HG03097 (cell line): ENCODE measurements around the gene INSYN2A.

Source experiments
- ATAC-seq: cut with Tn5 transposase; IDR thresholded peaks from one replicate; pipeline ENCODE4 v1.9.1; 2021; ENCODE audit not compliant: unreplicated experiment, low FRiP score

INSYN2A gene

GRCh38 chr10:127154831-127155620 is 41.4 kb downstream of the INSYN2A start:
- no peak for ATAC-seq

GRCh38 chr10:127153181-127153580 is 43.2 kb downstream of the INSYN2A start:
- no peak for ATAC-seq

- ATAC-seq = no peak
These were observed 44.3 kb downstream of the INSYN2A start for GRCh38 chr10:127151981-127152699.

- ATAC-seq = no peak
These were observed 44.9 kb downstream of the INSYN2A start for GRCh38 chr10:127151541-127151940.

- ATAC-seq = no peak
These were observed 46.3 kb downstream of the INSYN2A start for GRCh38 chr10:127150136-127150535.

- ATAC-seq = no peak
These were observed 46.8 kb downstream of the INSYN2A start for GRCh38 chr10:127149501-127150081.

GRCh38 chr10:127148933-127149220 is 47.5 kb downstream of the INSYN2A start:
- ATAC-seq = no peak

GRCh38 chr10:127148066-127148932 is 48.1 kb downstream of the INSYN2A start:
- no peak for ATAC-seq

- ATAC-seq = no peak
These were observed 49.7 kb downstream of the INSYN2A start for GRCh38 chr10:127146661-127147060.
